HG03439 (cell line): ENCODE measurements around the gene TSR3.

Experiments used
- ATAC-seq: cut with Tn5 transposase; IDR thresholded peaks from one replicate; pipeline ENCODE4 v1.9.1; 2021; ENCODE audit warnings: mild to moderate bottlenecking, moderate library complexity; ENCODE audit not compliant: unreplicated experiment

Gene TSR3

GRCh38 chr16:1351582-1352362 lies at the start of gene TSR3, which contains the start of gene GNPTG:
Gene TSR3, minus strand, starts transcription at chr16:1351878. Its CDS starts 74 bp downstream, at chr16:1351804.
Gene GNPTG, plus strand, starts transcription at chr16:1351931. Its CDS starts 35 bp downstream, at chr16:1351966.
- peak; percentile 61 for ATAC-seq

GRCh38 chr16:1401061-1401757 lies 49.5 kb upstream of the TSR3 start:
- ATAC-seq, result no peak

DNA sequence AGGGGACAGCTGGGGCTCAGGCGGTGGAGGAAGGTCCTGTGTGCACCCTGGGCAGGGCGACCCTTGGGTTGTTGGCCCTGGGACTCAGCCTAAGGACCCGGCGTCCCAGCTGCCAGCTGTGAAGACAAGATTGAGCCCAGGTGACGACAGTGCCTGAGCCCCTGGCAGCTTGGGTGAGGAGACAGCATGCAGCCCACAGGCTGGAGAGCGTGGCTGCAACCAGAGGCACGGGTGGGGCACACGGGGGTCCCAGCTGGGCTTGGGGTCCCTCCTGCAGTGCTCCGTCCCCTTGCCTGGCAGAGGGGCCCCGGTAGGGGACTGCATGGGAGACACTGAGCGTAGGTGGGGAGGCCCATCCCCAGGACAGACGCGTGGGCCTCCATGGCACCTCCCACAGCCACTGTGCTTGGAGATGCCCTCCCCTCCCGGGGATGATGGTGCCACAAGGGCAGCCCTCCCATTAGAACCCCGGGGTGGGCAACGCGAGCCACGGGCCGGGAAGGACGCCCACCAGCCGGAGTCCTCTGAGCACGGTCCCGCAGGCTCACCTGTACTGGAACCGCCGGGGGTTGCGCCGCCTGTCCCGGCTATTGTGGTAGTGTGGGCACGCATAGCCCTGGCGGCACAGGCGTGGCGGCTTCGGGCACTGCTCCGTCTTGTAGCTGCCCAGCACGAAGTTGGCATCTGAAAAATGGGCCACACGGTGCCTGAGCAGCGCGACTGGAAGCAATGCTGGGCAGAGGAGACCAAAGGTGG lies 47.3 kb upstream of the TSR3 start:
- no peak for ATAC-seq

DNA sequence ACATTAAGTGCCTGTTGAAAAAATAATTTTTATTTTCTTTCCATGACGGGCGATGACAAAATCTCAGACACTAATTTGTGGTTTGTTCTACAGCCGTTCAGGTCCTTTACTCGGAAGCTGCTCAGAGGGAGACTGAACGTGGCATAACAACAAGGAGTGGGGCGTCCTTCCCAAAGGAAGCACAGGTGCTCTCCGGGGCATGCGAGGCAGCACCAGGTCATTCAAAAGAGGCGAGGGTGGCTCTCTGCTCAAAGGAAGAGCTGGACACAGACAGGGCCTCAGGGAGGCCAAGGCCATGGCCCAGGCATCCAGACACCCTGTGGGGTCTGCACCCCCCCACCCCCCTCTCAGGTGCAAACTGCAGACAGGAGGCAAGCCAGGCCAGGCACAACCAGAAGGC lies 46.7 kb upstream of the TSR3 start:
- ATAC-seq, result no peak

- ATAC-seq, result no peak
Measured at GRCh38 chr16:1397779-1398178, 46.1 kb upstream of the TSR3 start.

GRCh38 chr16:1395444-1396031 lies 43.9 kb upstream of the TSR3 start:
- no peak for ATAC-seq

GRCh38 chr16:1394367-1394951 lies 42.8 kb upstream of the TSR3 start:
- no peak for ATAC-seq

GRCh38 chr16:1393613-1394176 lies 42.0 kb upstream of the TSR3 start:
- no peak for ATAC-seq

GRCh38 chr16:1392826-1393225 lies 41.1 kb upstream of the TSR3 start:
- no peak for ATAC-seq

- ATAC-seq, result no peak
Measured at GRCh38 chr16:1390239-1390779, 38.6 kb upstream of the TSR3 start.

DNA sequence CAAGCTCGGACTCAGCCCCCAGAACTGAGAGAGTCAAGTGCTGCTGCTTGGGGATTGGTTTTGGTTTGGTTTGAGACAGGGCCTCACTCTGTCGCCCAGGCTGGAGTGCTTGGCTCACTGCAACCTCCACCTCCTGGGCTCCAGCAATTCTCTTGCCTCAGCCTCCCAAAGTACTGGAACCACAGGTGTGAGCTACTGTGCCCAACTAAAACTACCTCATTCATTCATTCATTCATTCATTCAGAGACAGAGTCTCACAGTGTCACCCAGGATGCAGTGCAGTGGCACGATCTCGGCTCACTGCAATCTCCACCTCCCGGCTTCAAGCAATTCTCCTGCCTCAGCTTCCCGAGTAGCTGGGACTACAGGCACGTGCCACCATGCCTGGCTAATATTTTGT lies 38.1 kb upstream of the TSR3 start:
- ATAC-seq, result no peak

GRCh38 chr16:1387331-1387730 lies 35.7 kb upstream of the TSR3 start:
- ATAC-seq, result no peak

DNA sequence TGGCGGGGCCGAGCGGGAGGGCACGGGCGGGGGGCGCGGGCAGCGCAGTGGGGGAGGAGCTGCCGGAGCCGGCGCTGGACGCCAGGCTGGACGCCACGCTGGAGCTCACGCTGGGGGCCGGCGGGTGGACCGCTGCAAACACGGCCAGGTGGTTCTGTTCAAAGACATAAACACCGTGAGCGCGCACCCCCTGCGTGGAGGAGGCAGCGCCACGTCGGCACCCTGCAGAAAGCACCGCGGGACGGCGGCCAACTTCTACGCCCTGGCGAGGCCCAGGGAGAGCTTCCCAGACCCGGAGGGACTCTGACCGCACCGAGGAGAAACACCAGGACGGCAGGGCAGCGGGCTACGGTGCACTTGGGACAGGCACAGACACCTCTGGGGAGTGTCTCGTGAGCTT lies 33.6 kb upstream of the TSR3 start:
- ATAC-seq, result no peak

- no peak for ATAC-seq
Measured at GRCh38 chr16:1383556-1383955, 31.9 kb upstream of the TSR3 start.

DNA sequence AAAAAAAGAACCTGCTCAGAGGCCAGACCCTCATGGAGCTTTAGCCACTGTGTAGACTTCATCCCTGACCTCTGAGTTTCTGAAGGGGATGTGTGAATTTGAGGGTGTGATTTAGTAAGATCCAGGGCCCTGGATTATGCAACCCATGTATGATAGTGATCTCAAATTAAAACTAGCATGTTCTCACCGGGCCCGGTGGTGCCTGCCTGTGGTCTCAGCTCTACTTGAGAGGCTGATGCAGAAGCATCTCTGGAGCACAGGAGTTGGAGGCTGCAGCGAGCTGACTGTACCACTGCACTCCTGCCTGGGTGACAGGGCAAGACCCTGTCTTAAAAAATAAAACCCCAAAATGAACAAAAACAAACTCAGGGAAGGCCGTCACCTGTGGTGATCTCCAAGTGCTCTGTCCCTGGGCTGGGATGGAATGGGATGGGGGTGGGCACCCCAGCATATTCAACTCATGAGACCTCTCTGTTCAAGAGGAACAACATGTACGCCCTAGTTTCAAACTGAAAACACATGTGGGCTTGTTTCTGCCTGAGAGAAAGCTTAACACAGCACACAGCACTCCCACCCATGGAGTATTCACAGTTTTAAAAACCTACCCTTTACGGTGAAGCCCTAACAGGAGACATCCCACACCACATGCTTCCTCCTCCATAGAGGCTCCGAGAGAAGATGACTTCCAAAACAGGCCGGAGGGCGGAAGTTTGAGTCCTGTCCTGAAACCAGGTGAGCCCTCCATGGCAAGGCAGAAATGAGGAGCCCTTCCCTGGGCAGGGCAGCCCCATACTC lies 30.1 kb upstream of the TSR3 start:
- ATAC-seq, result no peak

- no peak for ATAC-seq
Measured at GRCh38 chr16:1380195-1380594, 28.5 kb upstream of the TSR3 start.

DNA sequence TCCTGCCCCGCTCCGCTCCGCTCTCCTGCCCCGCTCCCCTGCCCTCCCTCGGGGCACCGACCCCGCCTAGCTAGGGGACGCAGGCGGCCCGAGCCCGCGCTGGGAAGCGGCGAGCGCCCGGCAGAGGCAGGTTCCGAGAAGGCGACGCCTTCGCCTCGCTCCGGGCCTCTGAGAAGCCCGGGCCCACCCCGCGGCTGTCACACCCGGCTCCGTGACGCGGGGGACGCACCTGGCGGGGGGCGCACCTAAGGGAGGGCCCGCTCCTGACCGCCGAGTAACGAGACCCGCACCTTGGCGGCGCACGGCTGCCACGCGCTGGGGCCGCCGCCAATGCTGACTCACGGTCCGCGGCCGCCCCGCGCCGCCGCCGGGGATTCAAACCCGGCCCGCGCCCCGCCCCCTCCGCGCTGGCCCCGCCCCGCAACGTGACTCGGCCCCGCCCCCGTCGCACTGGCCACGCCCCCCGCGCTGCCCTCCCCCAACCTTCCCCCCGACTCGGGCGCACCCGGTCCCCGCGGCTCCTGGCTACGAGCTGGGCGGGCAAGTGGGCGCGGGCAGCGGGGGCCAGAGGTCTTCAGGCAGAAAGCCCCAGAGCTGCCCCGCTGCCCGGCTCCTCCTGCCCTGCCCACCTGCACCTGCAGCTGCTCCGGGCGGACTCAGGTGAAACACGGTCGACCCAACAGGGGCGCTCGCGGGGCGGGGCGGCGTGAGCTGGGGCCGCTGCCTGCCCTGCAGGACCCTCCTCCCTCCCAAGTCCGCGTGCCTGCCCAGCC lies 27.8 kb upstream of the TSR3 start:
- no peak for ATAC-seq

DNA sequence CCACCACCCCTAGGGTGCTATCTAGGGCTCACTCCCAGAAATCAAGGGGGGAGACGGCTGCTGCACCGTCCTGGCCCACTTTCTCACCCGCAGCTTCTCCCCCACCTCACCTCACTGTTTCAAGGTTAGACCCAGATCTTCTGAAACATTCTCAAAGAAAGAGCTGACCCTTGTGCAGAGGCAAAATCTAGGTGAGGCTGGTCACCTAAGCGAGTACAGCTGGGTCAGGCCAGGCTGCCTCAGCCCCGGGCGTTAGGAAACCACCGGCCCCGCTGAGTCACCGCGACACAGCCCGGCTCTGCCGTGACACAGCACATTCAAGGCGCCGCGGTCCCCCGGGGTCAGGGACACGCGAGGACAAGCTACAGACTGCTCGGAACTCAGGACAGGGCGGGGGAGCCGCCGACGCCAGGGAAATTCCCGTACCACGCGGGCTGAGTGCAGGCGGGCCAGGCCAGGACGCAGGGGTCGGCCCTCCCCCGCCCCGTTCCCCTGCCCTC lies 27.2 kb upstream of the TSR3 start:
- no peak for ATAC-seq
